ENCODE data around the gene RIOK2. TPM values are rescaled to one million over a fixed set of nuclear protein-coding genes. Genes with fewer than 3 reads are reported as not detected.

RIOK2 gene
- total RNA-seq, 1 donor from 2014 or later: 30.5 TPM

- Mint-ChIP-seq H3K36me3 (ENCODE audit: low read depth) (no peaks in the 10 kb centered on the region), H3K4me1 (ENCODE audit: low read depth) (no peaks in the 10 kb centered on the region), H3K9me3 (no peaks in the 10 kb centered on the region), H3K27ac (no peak overlapping the region), H3K4me3 (ENCODE audit: low read depth) (no peak overlapping the region), H3K27me3 (ENCODE audit: low read depth) (peaks cover 21% of the 10 kb centered on the region)
- intact Hi-C loops (cut with micrococcal nuclease): no loop called here
- DNase-seq (ENCODE audit: low spot score): no peak
These were observed 70.8 kb downstream of the RIOK2 start for GRCh38 chr5:97112230-97112629.

DNA sequence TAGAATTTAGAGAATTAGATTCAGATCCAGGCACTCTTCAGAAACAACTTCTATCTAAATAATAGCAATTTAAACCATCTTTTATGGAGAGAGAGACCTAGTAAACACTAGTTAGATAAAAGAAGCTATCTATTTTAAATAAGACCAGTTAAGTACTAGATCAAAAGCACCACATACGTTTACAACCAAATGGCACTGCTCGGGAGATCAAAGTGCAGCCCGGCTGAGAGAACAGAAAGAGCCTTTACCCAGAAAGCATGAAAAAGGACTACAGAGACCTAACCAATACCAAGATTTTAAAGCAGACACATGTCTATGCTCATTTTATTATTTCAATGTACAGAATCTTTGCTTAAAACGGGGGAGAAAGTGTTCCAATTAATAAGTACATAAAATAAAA is 71.4 kb downstream of the RIOK2 start:
- DNase-seq (ENCODE audit: low spot score): no peak
- Mint-ChIP-seq H3K4me1 (ENCODE audit: low read depth) (no peaks in the 10 kb centered on the region), H3K4me3 (ENCODE audit: low read depth) (no peak overlapping the region), H3K27me3 (ENCODE audit: low read depth) (peaks cover 19% of the 10 kb centered on the region), H3K27ac (no peak overlapping the region), H3K36me3 (ENCODE audit: low read depth) (no peaks in the 10 kb centered on the region), H3K9me3 (no peaks in the 10 kb centered on the region)
- intact Hi-C loops (cut with micrococcal nuclease): no loop called here

DNA sequence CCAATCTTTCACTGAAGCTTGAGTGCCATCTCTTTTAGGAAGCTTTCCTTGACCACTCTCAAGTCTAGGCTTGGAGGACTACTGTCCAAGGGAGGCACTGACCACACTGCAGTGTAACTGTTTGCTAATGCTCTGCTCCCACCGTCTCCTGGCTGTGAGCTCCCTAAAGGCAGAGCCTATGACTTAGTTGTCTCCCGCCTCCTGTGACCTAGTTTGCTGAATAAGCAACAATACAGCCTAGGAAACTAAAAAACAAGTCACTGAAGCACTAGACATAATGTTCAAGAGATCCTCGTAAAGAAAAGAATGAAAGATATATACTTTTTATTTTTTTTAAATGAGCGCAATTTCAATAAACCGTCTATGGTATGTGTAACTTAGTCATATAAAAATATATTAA is 72.0 kb downstream of the RIOK2 start:
- Mint-ChIP-seq H3K4me1 (ENCODE audit: low read depth) (no peaks in the 10 kb centered on the region), H3K36me3 (ENCODE audit: low read depth) (no peaks in the 10 kb centered on the region), H3K27me3 (ENCODE audit: low read depth) (peaks cover 23% of the 10 kb centered on the region), H3K27ac (no peak overlapping the region), H3K9me3 (no peaks in the 10 kb centered on the region), H3K4me3 (ENCODE audit: low read depth) (no peak overlapping the region)
- intact Hi-C loops (cut with micrococcal nuclease): no loop called here
- DNase-seq (ENCODE audit: low spot score): no peak

Other genes with a start within 250 kb of the RIOK2 start
- 37.5 and 37.9 TPM in 2 replicates for gene LNPEP, start 247.2 kb downstream of the RIOK2 start, total RNA-seq
- gene LIX1, start 40.6 kb downstream of the RIOK2 start, total RNA-seq: not detected in 2 replicates